IPS-NIHi11 (cell line): ENCODE data around the gene F13A1.
"Not testable (repeated sequence)": the region's sequence is repeated elsewhere in the genome, so short reads cannot be mapped to it uniquely, and the experiment has no call there.

Experiments used
- DNase-seq: peaks from one replicate; pipeline ENCODE4 v3.0.0; 2012; ENCODE audit warnings: mixed read lengths, low spot score

The F13A1 gene

GRCh38 chr6:6317825-6318733 is 2.4 kb downstream of the F13A1 start:
- peak; percentile 24 for DNase-seq

GRCh38 chr6:6317386-6317785 is 3.1 kb downstream of the F13A1 start:
- DNase-seq, result no peak

- peak; percentile 44 for DNase-seq
These were observed 4.8 kb downstream of the F13A1 start for GRCh38 chr6:6315660-6316059.

GRCh38 chr6:6314596-6314995 is 5.9 kb downstream of the F13A1 start:
- DNase-seq, result no peak

GRCh38 chr6:6312901-6313441 is 7.5 kb downstream of the F13A1 start:
- DNase-seq, result no peak

GRCh38 chr6:6305575-6305974 is 14.9 kb downstream of the F13A1 start:
- DNase-seq, result no peak

GRCh38 chr6:6300383-6300782 is 20.1 kb downstream of the F13A1 start:
- not testable (repeated sequence) for DNase-seq

- peak; percentile 49 for DNase-seq
These were observed 27.1 kb downstream of the F13A1 start for GRCh38 chr6:6293317-6293716.

- no peak for DNase-seq
These were observed 33.0 kb downstream of the F13A1 start for GRCh38 chr6:6287415-6287814.

- DNase-seq, result no peak
These were observed 34.8 kb downstream of the F13A1 start for GRCh38 chr6:6285679-6286078.

- DNase-seq, result no peak
These were observed 36.1 kb downstream of the F13A1 start for GRCh38 chr6:6284221-6284966.

GRCh38 chr6:6283746-6284145 is 36.7 kb downstream of the F13A1 start:
- DNase-seq, result no peak

GRCh38 chr6:6282716-6283115 is 37.7 kb downstream of the F13A1 start:
- no peak for DNase-seq

GRCh38 chr6:6277413-6277812 is 43.0 kb downstream of the F13A1 start:
- no peak for DNase-seq

- no peak for DNase-seq
These were observed 49.4 kb downstream of the F13A1 start for GRCh38 chr6:6270948-6271535.

GRCh38 chr6:6260196-6260722 is 60.2 kb downstream of the F13A1 start:
- no peak for DNase-seq

GRCh38 chr6:6256886-6257285 is 63.6 kb downstream of the F13A1 start:
- no peak for DNase-seq

GRCh38 chr6:6256259-6256658 is 64.2 kb downstream of the F13A1 start:
- DNase-seq, result no peak

GRCh38 chr6:6251555-6252280 is 68.7 kb downstream of the F13A1 start:
- DNase-seq, result no peak

- DNase-seq, result no peak
These were observed 71.8 kb downstream of the F13A1 start for GRCh38 chr6:6248651-6249050.

GRCh38 chr6:6246544-6246943 is 73.9 kb downstream of the F13A1 start:
- DNase-seq, result no peak

- no peak for DNase-seq
These were observed 75.8 kb downstream of the F13A1 start for GRCh38 chr6:6244624-6245023.
